GM20000 (cell line): ENCODE measurements around the gene B4GALNT4.
"Not testable (repeated sequence)": the region's sequence is repeated elsewhere in the genome, so short reads cannot be mapped to it uniquely, and the experiment has no call there.

Experiments used
- DNase-seq: peaks from one replicate; pipeline ENCODE4 v3.0.0; 2012; ENCODE audit warnings: low spot score
- CTCF ChIP-seq: IDR thresholded peaks from 2 replicates; pipeline ENCODE4 v1.5.1; 2012; ENCODE audit warnings: mild to moderate bottlenecking, control low read depth; ENCODE audit errors: extremely low read depth, missing control alignments

The B4GALNT4 gene

GRCh38 chr11:340539-341512 is 28.5 kb upstream of the B4GALNT4 start:
- no peak for DNase-seq
- no peak for TF ChIP-seq CTCF

GRCh38 chr11:342328-342727 is 27.0 kb upstream of the B4GALNT4 start:
- TF ChIP-seq CTCF = no peak
- DNase-seq = no peak

- no peak for TF ChIP-seq CTCF
- no peak for DNase-seq
Measured at GRCh38 chr11:344836-345578, 24.3 kb upstream of the B4GALNT4 start.

GRCh38 chr11:346529-346928 is 22.8 kb upstream of the B4GALNT4 start:
- TF ChIP-seq CTCF = no peak
- no peak for DNase-seq

- DNase-seq = not testable (repeated sequence)
Measured at GRCh38 chr11:349270-349954, 19.9 kb upstream of the B4GALNT4 start.

GRCh38 chr11:350033-350722 is 19.1 kb upstream of the B4GALNT4 start:
- DNase-seq = not testable (repeated sequence)

GRCh38 chr11:350723-351255 is 18.5 kb upstream of the B4GALNT4 start:
- no peak for TF ChIP-seq CTCF
- DNase-seq = no peak
